ENCODE results near the gene COL4A6.
"Not testable (repeated sequence)": the region's sequence is repeated elsewhere in the genome, so short reads cannot be mapped to it uniquely, and the experiment has no call there.

Gene COL4A6

DNA sequence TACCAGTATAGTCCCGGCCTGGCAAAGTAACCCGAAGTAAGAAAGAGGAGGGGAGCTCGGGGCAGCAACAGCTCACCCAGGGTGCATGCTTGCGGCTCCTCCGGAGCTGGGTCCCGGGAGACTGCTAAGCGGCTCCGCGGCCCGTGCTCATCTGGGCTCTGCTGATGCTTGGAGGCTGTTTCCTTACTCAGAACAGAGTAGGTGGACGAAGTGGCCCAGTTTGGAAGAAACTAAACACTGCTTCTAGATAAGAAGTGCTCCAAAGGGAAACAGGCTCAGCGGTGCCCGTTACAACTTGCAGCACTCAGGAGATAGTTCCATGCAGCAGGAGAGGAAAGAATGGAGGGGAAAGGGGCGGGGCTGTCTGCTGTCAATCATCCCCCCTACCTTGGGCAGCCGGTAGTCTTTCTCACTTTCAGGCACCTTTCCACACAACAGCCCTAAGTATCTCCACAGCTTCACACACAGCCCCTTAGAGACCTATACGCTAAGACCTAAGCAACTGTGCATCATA is at the start of gene COL4A6:
Gene COL4A6, minus strand, starts transcription at position 313 of the 514 bp plus-strand sequence. Its CDS starts 226 bp downstream, at position 87.
- no peak for DNase-seq

DNA sequence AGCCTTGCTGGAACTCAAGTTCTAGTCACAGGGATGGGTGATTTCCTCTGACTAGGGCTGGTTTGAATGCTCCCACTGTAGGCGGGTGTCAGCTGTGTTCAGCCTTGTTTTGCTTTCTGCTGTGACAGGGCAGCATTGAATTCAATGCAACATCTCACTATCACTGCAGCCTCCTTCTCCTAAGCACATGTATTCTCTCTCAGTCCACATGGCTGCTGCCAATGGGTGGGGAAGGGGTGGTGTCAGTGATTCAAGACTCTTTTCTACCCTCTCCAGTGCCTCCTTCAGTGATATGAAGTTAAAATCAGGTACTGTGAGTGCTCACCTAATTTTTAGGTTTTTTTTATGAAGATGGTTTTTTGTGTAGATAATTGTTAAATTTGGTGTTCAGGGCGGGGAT is 47.7 kb upstream of the COL4A6 start:
- no peak for DNase-seq

DNA sequence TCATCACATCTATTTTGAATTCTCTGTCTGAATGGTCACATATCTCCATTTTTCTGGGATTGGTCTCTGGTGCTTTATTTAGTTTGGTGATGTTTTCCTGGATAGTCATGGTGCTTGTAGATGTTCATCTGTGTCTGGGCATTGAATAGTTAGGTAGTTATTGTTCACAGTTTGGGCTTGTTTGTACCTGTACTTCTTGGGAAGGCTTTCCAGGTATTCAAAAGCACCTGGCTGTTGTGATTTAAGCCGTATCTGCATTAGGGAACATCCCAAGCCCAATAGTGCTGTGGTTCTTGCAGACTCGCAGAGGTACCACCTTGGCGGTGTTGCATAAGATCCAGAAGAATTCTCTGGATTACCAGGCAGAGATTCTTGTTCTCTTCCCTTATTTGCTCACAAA is 46.0 kb upstream of the COL4A6 start:
- DNase-seq = no peak

DNA sequence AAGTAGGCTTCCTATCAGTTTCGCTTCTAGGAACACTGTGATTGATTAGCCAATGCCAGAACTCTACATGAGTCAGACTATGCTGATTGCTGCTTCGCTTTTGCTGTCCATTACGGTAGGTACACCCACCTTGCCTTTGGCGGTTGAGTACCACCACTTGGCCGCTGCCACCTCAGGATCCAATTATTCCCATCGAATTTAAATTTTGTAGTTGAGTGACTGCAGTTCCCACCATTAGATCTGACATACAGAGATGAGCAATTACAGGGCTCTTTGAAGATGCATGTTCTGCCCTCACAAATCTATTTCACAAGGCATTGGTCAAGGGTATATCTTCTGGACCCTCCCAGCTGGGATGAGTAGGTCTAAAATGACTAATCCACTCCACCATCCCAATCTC is 43.3 kb upstream of the COL4A6 start:
- DNase-seq = not testable (repeated sequence)

DNA sequence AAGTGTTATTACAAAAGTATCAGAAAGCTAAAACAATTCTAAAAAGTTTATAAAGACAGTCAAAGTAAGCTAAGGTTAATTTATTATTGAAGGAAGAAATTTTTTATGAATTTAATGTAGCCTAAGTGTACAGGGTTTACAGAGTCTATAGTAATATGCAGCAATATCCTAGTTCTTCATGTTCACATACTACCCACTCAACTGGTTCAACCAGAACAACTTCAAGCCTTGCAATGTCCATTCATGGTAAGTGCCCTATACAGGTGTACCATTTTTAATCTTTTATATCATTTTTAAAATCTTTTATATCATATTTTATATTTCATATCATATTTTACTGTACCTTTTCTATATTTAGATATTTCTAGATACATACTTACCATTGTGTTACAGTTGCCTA is 35.8 kb upstream of the COL4A6 start:
- DNase-seq = no peak

GRCh38 chrX:108468486-108468885 is 30.3 kb upstream of the COL4A6 start:
- no peak for DNase-seq

DNA sequence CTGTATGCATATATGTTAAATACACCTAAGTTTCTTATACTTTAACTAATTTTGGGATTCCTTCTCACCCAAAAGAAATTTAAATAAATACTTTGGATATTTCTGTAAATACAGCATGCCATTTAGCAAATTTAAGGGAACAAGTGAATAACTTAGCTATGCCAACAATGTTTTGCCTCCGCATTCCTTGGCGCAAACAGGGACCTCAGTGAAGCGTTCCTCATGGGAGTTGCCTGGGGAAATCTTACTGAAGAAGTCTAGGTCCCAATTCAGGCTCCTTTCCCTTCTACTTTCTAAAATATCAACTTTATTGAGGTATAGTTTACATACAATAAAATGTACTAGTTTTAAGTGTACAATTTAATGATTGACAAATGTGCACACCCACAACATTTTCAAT is 26.4 kb upstream of the COL4A6 start:
- no peak for DNase-seq

GRCh38 chrX:108456971-108457477 is 18.8 kb upstream of the COL4A6 start:
- no peak for DNase-seq

GRCh38 chrX:108453841-108454240 is 15.6 kb upstream of the COL4A6 start:
- no peak for DNase-seq

GRCh38 chrX:108447303-108447702 is 9.1 kb upstream of the COL4A6 start:
- no peak for DNase-seq

GRCh38 chrX:108442901-108443464 is 4.8 kb upstream of the COL4A6 start:
- no peak for DNase-seq

DNA sequence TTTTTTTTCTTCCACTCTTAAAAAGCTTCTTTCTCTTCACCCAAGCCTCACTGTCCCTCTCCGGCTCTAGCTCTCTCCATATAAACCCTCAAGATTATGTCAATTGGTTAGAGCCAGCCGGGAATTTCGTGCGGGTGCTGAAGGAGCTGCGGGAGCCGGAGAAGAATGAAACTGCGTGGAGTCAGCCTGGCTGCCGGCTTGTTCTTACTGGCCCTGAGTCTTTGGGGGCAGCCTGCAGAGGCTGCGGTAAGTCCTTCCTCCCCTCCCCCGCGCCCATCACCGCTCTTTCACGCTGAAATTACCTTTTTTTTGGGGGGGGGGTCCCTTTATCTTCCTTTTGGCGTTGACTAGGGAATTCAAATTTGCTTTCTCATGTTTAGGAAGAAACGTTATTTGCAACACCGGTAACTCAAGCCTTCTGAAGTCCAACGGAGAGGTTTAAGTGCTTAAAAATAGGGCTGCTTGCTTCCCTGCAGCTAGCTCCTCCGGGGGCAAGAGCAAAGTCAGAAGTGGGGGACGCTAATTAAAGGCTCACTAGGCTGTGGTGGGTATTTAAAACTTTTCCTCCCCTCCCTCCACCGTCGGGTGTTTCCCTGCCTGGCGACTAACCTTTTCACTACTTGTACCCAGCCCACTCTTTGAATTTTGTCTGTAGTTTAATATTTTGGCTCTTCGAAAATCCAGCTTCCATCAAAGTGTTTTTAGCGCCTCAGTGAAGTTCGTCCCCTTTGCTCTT is 1.9 kb upstream of the COL4A6 start:
- no peak for DNase-seq

DNA sequence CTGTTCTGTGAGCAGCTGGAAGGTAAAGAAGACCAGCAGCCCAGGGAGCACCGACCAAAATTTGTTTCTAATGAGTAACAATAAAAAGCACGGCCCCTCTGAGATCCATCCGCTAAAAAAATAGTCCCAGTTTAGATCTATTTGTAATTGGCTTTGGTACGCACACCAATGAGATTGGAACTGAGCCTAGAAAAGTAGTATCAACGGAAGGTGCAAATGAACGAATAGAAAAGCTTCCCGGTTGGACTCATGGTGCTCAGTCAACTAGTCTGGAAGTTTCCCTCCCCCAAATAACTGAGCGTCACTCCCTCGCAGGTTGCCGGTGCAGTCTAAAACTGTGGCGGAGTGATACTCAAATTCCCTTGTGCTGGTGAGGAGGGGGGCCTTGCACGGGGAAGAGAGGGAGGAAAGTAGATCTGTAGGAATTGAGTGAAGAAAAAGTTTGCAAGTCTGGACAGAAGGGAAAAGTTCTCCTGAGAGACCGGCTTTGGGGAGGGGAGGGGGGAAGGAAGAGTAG is 1.3 kb upstream of the COL4A6 start, which contains the start of gene COL4A5:
Gene COL4A5, plus strand, starts transcription at position 413 of the 517 bp plus-strand sequence. CDS start 288 bp downstream, outside the sequence.
- no peak for DNase-seq

GRCh38 chrX:108437349-108438109 is 693 bp downstream of the COL4A6 start:
- no peak for DNase-seq

- DNase-seq = no peak
Observed at GRCh38 chrX:108435261-108435660, 3.0 kb downstream of the COL4A6 start.

GRCh38 chrX:108426262-108426661 is 12.0 kb downstream of the COL4A6 start:
- DNase-seq = no peak

DNA sequence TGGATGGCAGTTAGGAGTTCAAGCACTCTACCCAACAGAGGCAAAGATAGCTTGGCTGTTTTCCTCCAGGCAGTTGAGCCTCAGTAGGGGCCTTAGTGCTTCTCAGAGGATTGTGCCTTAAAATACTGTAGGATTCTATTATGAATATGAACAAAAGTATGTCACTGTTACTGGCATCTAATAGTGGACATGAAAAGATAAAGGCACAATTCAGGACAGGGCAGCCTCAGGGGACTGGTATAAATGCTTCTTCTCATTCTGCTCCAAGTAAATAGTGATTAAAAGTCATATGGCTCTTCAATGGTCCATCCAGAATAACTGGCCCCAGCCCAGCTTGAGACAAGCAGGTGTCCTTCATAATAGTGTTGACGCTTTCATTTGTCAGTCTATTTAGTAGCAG is 17.7 kb downstream of the COL4A6 start:
- no peak for DNase-seq

GRCh38 chrX:108419401-108419800 is 18.8 kb downstream of the COL4A6 start:
- DNase-seq = no peak

- no peak for DNase-seq
Observed at GRCh38 chrX:108417257-108417656, 21.0 kb downstream of the COL4A6 start.

GRCh38 chrX:108415891-108416290 is 22.3 kb downstream of the COL4A6 start:
- DNase-seq = no peak

DNA sequence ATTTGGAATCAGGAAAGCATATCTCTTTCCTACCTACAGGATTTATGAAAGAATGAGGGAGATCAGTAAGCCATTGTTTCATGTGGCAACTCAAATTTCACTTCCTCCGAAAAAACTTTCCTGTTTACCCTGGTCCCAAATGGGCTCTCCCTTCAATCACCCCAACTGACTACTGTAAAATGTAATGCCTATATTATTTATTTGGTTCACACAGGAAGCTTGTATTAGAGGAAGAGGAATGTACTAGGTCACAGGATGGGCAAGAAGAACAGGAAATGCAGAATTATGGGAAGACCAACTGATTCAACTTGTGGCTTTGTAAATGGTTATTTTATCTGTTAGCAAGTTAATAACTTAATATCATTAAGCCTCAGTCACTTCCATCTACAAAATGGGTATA is 23.1 kb downstream of the COL4A6 start:
- DNase-seq = no peak

DNA sequence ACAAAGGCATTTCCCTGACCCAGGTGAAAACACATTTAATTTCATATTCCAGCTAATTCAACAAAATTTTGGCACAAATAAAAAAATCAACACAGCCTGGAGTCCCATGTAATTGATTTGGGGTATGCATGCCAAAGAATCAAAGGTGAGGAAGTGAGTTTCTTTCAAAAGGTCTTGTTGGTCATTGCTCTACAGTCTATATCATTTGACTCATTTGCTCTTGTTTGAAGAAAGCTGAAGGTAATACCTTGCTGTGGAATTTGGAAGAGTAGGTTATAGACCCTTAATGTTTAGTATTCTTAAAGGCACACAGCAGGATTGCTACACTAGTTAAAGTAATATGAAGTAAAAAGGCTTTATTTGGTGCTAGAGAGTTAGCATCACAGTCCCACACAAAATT is 25.4 kb downstream of the COL4A6 start:
- DNase-seq = no peak
